Right cardiac atrium (tissue), 5 donors: ENCODE results near the gene JAKMIP1. TPM values are rescaled to one million over a fixed set of nuclear protein-coding genes. Genes with fewer than 3 reads are reported as not detected.

ENCODE experiments used
- ATAC-seq, 2 donors: fragments of 200-7000 bp; cut with Tn5 transposase; one replicate each; pipeline versions ENCODE4 v1.8.0 to v1.9.1; 2020; ENCODE audit warnings: moderate library complexity in 2 of 2, mild to moderate bottlenecking in 1 of 2
- DNase-seq, 3 donors: peaks; one replicate each; pipeline ENCODE4 v3.0.0-alpha.2; 2020
- H3K27ac ChIP-seq: one replicate; pipeline ENCODE4 v1.5.1; 2013; ENCODE audit warnings: mild to moderate bottlenecking, low read length, control low read depth, moderate library complexity
- H3K27me3 ChIP-seq: one replicate; pipeline ENCODE4 v1.6.1; 2013; ENCODE audit not compliant: control insufficient read depth, insufficient read depth
- H3K4me1 ChIP-seq: one replicate; pipeline ENCODE4 v1.6.1; 2013; ENCODE audit warnings: low read length; ENCODE audit not compliant: control insufficient read depth, insufficient read depth
- H3K4me3 ChIP-seq: one replicate; pipeline ENCODE4 v1.5.1; 2013; ENCODE audit warnings: low read length, control low read depth
- H3K9me3 ChIP-seq: one replicate; pipeline ENCODE4 v1.6.1; 2013; ENCODE audit warnings: low read length; ENCODE audit not compliant: control insufficient read depth
- WGBS: extraction: QIAGEN DNeasy Blood & Tissue Kit; methylation state at CpG from one replicate; pipeline ENCODE4 v1.1.7; 2013; 5-methylcytosine and 5-hydroxymethylcytosine counted together
- intact Hi-C, 4 donors: fragments of 100-400 bp; cut with DNase I; formaldehyde crosslinking; loops; one replicate each; pipeline versions ENCODE4 v1.11.0 to v1.14.0; 2022 to 2023
- polyA plus RNA-seq: library from polyadenylated mRNA; stranded (reverse); fragments of 200-250 nt; gene quantifications from one replicate; pipeline ENCODE4 v1.2.3, GENCODE V29; 2013
- total RNA-seq, 4 donors: library from RNA; stranded (reverse); fragmentation: NEBNext Ultra II Directional; extraction: Animal tissue kit (Norgen Biotek cat#: 25700); gene quantifications; one replicate each; pipeline ENCODE4 v1.2.1, GENCODE V29; 2021
- donor health status: healthy with polysubstance abuse.
- donor health status: DM: no; HTN: yes; CAD: no.
- donor health status: DM: no; HTN: no; CAD: no.
- donor health status: DM: no; HTN: yes; CAD: no; lungs with severe emphysema.
- donor health status: DM: yes; HTN: yes; CAD: no.

The JAKMIP1 gene
- total and polyA plus RNA-seq, 5 donors = 0.07 to 0.28 (median 0.20) TPM; not detected in 2

DNA sequence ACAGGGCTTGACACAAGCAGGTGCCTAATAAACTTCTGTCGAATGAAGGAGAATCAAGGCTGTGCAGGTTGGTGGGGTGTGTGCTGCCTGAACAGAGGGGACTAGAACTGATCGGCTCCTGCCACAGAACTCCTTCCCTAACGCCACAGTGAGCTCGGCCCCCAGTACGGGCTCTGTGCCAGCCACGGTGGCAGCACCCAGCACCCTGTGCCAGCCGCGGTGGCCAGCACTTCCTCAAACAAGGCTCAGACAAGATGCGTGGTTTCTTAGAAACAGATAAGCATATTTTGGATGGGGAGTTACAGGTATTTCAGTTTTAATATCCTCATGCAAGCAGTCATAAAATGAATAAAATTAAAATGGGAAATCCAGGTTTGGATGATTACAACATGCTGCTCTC is 156.1 kb downstream of the JAKMIP1 start:
- Histone ChIP-seq H3K4me3 (no peak overlapping the region), H3K4me1 (no peaks in the 10 kb centered on the region), H3K27me3 (no peaks in the 10 kb centered on the region), H3K9me3 (no peaks in the 10 kb centered on the region), H3K27ac (no peak overlapping the region)
- intact Hi-C loops = no loop called here
- ATAC-seq (no peak), DNase-seq (no peak)
- 65% methylated on average over 9 of the region's 9 CpGs for WGBS

DNA sequence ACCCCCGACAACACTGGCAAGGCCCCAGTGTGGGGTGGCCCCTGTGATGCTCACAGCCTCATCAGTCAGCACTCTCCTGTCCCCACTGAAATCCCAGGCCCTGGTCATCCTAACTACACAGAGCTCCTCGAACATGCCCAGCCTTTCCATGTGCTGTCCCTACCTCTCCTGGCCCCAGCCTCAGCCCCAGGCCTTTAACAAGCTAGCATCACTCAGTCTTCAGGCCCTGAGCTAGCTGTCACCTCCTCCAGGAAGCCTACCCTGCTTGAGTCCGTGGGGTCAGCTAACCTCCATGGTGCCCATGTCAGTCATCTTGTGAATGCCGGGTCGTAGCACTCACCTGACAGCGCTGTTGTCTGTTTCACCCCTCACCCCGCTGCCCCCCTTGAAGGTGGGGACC is 156.5 kb downstream of the JAKMIP1 start:
- Histone ChIP-seq H3K27ac (no peak overlapping the region), H3K4me3 (no peak overlapping the region), H3K9me3 (no peaks in the 10 kb centered on the region), H3K4me1 (no peaks in the 10 kb centered on the region), H3K27me3 (no peaks in the 10 kb centered on the region)
- DNase-seq (no peak), ATAC-seq (no peak)
- 75% methylated on average over 7 of the region's 7 CpGs for WGBS
- intact Hi-C loops = no loop called here

GRCh38 chr4:6043188-6043587 is 157.2 kb downstream of the JAKMIP1 start:
- Histone ChIP-seq H3K27me3 (no peaks in the 10 kb centered on the region), H3K27ac (no peak overlapping the region), H3K4me1 (no peaks in the 10 kb centered on the region), H3K4me3 (no peak overlapping the region), H3K9me3 (no peaks in the 10 kb centered on the region)
- intact Hi-C loops = no loop called here
- WGBS = 77% methylated on average over 13 of the region's 13 CpGs
- peak in 1 of 3 donors; percentile 33 for DNase-seq
- ATAC-seq = no peak

- intact Hi-C loops = no loop called here
- Histone ChIP-seq H3K4me3 (no peak overlapping the region), H3K27ac (no peak overlapping the region), H3K9me3 (no peaks in the 10 kb centered on the region), H3K4me1 (no peaks in the 10 kb centered on the region), H3K27me3 (no peaks in the 10 kb centered on the region)
- ATAC-seq = no peak
- WGBS = 81% methylated on average over 21 of the region's 21 CpGs
- peak in 1 of 3 donors; percentile 32 for DNase-seq
Observed at GRCh38 chr4:6042293-6043063, 157.9 kb downstream of the JAKMIP1 start.

- Histone ChIP-seq H3K4me1 (no peaks in the 10 kb centered on the region), H3K27me3 (no peaks in the 10 kb centered on the region), H3K4me3 (no peak overlapping the region), H3K9me3 (no peaks in the 10 kb centered on the region), H3K27ac (no peak overlapping the region)
- 83% methylated on average over 5 of the region's 5 CpGs for WGBS
- no peak for ATAC-seq
- DNase-seq = no peak
- intact Hi-C loops = no loop called here
Observed at GRCh38 chr4:6041800-6042199, 158.5 kb downstream of the JAKMIP1 start.

- Histone ChIP-seq H3K27me3 (no peaks in the 10 kb centered on the region), H3K4me3 (no peak overlapping the region), H3K27ac (no peak overlapping the region), H3K9me3 (no peaks in the 10 kb centered on the region), H3K4me1 (no peaks in the 10 kb centered on the region)
- WGBS = 68% methylated on average over 8 of the region's 8 CpGs
- DNase-seq = no peak
- intact Hi-C loops = no loop called here
- ATAC-seq = no peak
Observed at GRCh38 chr4:6038711-6039110, 161.6 kb downstream of the JAKMIP1 start.

GRCh38 chr4:6035786-6036185 is 164.6 kb downstream of the JAKMIP1 start:
- no peak for DNase-seq
- Histone ChIP-seq H3K4me3 (no peak overlapping the region), H3K9me3 (no peaks in the 10 kb centered on the region), H3K27me3 (no peaks in the 10 kb centered on the region), H3K27ac (no peak overlapping the region), H3K4me1 (no peaks in the 10 kb centered on the region)
- intact Hi-C loops = no loop called here
- no peak for ATAC-seq
- 93% methylated on average over 16 of the region's 16 CpGs for WGBS

- Histone ChIP-seq H3K27me3 (no peaks in the 10 kb centered on the region), H3K27ac (no peak overlapping the region), H3K4me3 (no peak overlapping the region), H3K9me3 (no peaks in the 10 kb centered on the region), H3K4me1 (no peaks in the 10 kb centered on the region)
- no peak for ATAC-seq
- no peak for DNase-seq
- WGBS = 60% methylated on average over 4 of the region's 4 CpGs
- intact Hi-C loops = no loop called here
Observed at GRCh38 chr4:6033381-6033780, 167.0 kb downstream of the JAKMIP1 start.

- intact Hi-C loops = no loop called here
- no peak overlapping the region for H3K4me3 ChIP-seq
- H3K27me3 ChIP-seq = no peaks in the 10 kb centered on the region
- no peak for ATAC-seq
- no peaks in the 10 kb centered on the region for H3K4me1 ChIP-seq
- no peak overlapping the region for H3K27ac ChIP-seq
- DNase-seq = peak in 1 of 3 donors; percentile 3
- WGBS = 67% methylated on average over 11 of the region's 11 CpGs
- no peaks in the 10 kb centered on the region for H3K9me3 ChIP-seq
Observed at GRCh38 chr4:6032249-6033244, 167.8 kb downstream of the JAKMIP1 start.

- ATAC-seq (no peak), DNase-seq (no peak)
- Histone ChIP-seq H3K27me3 (no peaks in the 10 kb centered on the region), H3K4me3 (no peak overlapping the region), H3K27ac (no peak overlapping the region), H3K9me3 (no peaks in the 10 kb centered on the region), H3K4me1 (no peaks in the 10 kb centered on the region)
- intact Hi-C loops = no loop called here
- 41% methylated on average over 5 of the region's 5 CpGs for WGBS
Observed at GRCh38 chr4:6031846-6032245, 168.5 kb downstream of the JAKMIP1 start.

- ATAC-seq = no peak
- Histone ChIP-seq H3K4me1 (no peaks in the 10 kb centered on the region), H3K27ac (no peak overlapping the region), H3K9me3 (no peaks in the 10 kb centered on the region), H3K27me3 (no peaks in the 10 kb centered on the region), H3K4me3 (no peak overlapping the region)
- DNase-seq = no peak
- intact Hi-C loops = no loop called here
- WGBS = 74% methylated on average over 7 of the region's 7 CpGs
Observed at GRCh38 chr4:6030679-6031078, 169.7 kb downstream of the JAKMIP1 start.
